Measurements from ENCODE around the gene RGS2.

The RGS2 gene

DNA sequence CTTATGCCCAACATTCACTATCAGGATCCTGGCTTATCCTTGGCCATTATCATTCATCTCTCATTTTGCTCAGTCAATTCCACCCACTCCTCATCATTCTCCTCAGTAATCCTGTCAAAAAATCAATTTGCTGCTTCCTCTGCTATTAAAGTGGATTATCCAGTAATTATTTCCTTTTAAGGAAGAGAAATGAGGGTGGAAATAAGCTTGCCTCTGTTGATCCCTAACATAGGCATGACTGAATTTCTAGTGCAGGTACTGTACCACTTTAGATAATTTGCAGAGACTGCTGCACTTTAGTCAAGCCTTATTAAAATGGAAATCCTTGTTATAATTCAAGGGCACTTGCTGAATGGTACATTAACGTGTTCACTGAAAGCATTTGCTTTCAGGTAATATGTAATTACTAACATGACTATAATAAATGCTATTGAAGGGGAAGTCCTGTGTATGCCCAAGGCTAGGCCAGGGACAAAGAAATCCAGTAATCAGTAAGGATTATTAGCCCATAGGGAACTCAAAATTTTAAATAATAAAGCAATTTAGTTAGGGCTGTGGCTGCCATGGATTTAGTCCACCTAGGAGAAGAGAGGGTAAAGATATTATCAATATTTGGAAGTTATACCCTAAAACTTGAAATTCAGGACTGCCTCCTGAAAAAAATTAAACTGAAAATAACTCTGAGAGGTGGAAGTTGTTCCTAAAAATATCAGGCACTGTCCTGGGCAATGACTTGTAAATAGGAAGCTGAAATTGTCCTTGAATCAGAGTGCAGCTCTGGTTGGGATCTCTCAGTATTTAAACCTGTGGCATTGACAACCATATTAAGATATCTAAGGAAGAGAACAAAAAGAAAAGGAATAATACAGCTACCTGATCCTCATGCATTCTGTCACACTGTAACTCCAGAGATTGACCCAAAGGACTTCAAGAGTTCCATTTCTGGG, 43.4 kb downstream of the RGS2 start:
- DNase-seq (ENCODE audit: extremely low spot score), result no peak
- ChIA-PET CTCF (no interaction called here), POLR2A (no interaction called here)
- TF ChIP-seq FOXM1 (IDR thresholded peaks at IDR 0.05; ENCODE audit: borderline replicate concordance) (no peak), FOXK2 (IDR thresholded peaks at IDR 0.05) (no peak)

DNA sequence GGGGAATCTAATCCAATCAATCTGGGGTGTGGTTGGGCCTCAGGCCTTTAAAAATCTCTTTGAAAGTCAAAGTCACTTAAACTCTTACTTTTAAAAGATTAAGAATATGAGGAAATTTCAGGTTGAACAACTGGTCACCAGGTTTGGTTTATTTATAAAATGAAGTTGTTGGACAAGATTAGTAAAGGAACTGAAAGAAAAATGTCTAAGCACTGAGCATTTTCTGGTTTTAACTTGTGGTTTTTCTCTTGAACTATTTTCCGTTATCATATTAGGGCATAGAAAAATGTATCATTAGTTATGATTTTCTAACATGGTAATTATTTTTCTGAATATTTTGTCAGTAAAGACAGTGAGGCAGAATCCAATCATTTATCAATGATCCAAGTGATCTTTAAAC, 49.6 kb downstream of the RGS2 start:
- TF ChIP-seq ELF4 (IDR thresholded peaks at IDR 0.05), result no peak
- TF ChIP-seq NFRKB (IDR thresholded peaks at IDR 0.05), result no peak
- no peak for TF ChIP-seq HDGF (IDR thresholded peaks at IDR 0.05; ENCODE audit: borderline replicate concordance)
- TF ChIP-seq, protein P1, sequence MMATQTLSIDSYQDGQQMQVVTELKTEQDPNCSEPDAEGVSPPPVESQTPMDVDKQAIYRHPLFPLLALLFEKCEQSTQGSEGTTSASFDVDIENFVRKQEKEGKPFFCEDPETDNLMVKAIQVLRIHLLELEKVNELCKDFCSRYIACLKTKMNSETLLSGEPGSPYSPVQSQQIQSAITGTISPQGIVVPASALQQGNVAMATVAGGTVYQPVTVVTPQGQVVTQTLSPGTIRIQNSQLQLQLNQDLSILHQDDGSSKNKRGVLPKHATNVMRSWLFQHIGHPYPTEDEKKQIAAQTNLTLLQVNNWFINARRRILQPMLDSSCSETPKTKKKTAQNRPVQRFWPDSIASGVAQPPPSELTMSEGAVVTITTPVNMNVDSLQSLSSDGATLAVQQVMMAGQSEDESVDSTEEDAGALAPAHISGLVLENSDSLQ (IDR thresholded peaks at IDR 0.05), result no peak
- TF ChIP-seq TARDBP (IDR thresholded peaks at IDR 0.05), result no peak
- TF ChIP-seq BHLHE40 (IDR thresholded peaks at IDR 0.05; ENCODE audit: borderline replicate concordance), result no peak
- no peak for TF ChIP-seq CTBP1 (IDR thresholded peaks at IDR 0.05; ENCODE audit: borderline replicate concordance)
- TF ChIP-seq L3MBTL2 (conservative IDR thresholded peaks at IDR 0.05), result no peak
- no peak for TF ChIP-seq FOXA1 (IDR thresholded peaks at IDR 0.05)
- no peak for TF ChIP-seq LEF1 (IDR thresholded peaks at IDR 0.05; ENCODE audit: borderline replicate concordance)
- TF ChIP-seq SP1 (IDR thresholded peaks at IDR 0.05), result no peak
- no peak for TF ChIP-seq SUZ12 (IDR thresholded peaks at IDR 0.05)
- TF ChIP-seq ZNF384 (IDR thresholded peaks at IDR 0.05), result no peak
- no peak for TF ChIP-seq ARNT (IDR thresholded peaks at IDR 0.05)
- TF ChIP-seq FOXK2 (IDR thresholded peaks at IDR 0.05), result no peak
- TF ChIP-seq FOXM1 (IDR thresholded peaks at IDR 0.05; ENCODE audit: borderline replicate concordance), result no peak
- no peak for DNase-seq (ENCODE audit: extremely low spot score)
- ChIA-PET POLR2A (no interaction called here), CTCF (no interaction called here)

DNA sequence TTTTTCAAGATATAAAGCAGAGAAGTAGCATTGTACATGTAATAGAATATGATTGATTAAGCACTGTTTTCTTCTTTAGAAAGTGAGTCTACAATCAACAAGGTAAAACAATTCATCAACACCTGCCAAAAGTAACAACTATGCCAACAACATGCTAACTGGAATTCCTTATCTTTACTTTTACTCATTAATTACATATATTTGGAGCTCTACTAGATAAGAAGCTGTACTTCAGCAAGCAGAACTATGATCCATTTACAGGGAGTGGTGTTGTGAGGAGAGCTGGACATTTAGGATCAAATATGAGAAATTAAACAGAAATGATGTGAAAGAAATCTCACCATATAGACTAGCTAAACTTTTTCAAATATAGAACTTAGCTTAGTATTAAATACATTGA, 51.0 kb downstream of the RGS2 start:
- ChIA-PET CTCF (no interaction called here), POLR2A (no interaction called here)
- DNase-seq (ENCODE audit: extremely low spot score), result no peak
- TF ChIP-seq, protein P1 (IDR thresholded peaks at IDR 0.05), result no peak
- TF ChIP-seq FOXM1 (IDR thresholded peaks at IDR 0.05; ENCODE audit: borderline replicate concordance) (no peak), FOXK2 (IDR thresholded peaks at IDR 0.05) (no peak), FOXA1 (IDR thresholded peaks at IDR 0.05) (no peak), BHLHE40 (IDR thresholded peaks at IDR 0.05; ENCODE audit: borderline replicate concordance) (no peak), SUZ12 (IDR thresholded peaks at IDR 0.05) (no peak), ARNT (IDR thresholded peaks at IDR 0.05) (no peak), ELF4 (IDR thresholded peaks at IDR 0.05) (no peak), NFRKB (IDR thresholded peaks at IDR 0.05) (no peak), CTBP1 (IDR thresholded peaks at IDR 0.05; ENCODE audit: borderline replicate concordance) (no peak), HDGF (IDR thresholded peaks at IDR 0.05; ENCODE audit: borderline replicate concordance) (no peak)

DNA sequence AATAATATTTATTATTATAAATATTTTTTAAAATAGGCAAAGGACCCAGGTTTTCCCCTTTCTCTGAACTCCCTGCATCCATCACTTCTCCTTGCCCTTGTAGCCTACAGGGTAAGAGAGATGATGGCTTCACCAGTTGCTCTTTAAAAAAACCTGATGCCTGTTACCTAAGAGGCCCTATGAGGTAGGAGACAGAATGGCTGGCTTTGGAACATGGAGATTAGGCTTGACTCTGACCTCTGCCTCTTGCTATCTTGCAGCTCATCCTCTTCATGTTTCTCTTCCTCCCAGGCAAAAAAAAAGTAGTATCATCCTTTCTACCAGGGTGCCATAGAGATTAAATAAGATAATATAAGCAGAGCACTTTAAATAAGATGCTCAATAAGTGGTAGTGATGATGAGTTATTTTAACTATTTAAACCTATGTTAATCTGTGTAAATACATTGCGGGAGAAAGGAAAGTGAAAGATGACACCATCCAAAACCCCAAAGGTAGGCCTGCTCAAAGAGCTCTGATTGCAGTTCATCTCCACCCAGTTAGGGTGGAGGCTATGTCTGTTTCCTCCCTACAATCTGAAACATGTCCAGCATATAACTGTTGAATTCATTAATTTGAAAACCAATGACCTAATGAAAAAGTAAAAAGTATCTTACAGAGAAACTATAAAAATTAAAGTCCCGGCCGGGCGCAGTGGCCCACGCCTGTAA, 51.8 kb downstream of the RGS2 start:
- ChIA-PET POLR2A (no interaction called here), CTCF (no interaction called here)
- TF ChIP-seq ELF4 (IDR thresholded peaks at IDR 0.05), result no peak
- TF ChIP-seq CTBP1 (IDR thresholded peaks at IDR 0.05; ENCODE audit: borderline replicate concordance), result no peak
- TF ChIP-seq SP1 (IDR thresholded peaks at IDR 0.05), result no peak
- no peak for TF ChIP-seq HDGF (IDR thresholded peaks at IDR 0.05; ENCODE audit: borderline replicate concordance)
- no peak for TF ChIP-seq TARDBP (IDR thresholded peaks at IDR 0.05)
- no peak for TF ChIP-seq NFRKB (IDR thresholded peaks at IDR 0.05)
- no peak for TF ChIP-seq BHLHE40 (IDR thresholded peaks at IDR 0.05; ENCODE audit: borderline replicate concordance)
- TF ChIP-seq ZNF384 (IDR thresholded peaks at IDR 0.05), result no peak
- TF ChIP-seq L3MBTL2 (conservative IDR thresholded peaks at IDR 0.05), result no peak
- no peak for TF ChIP-seq LEF1 (IDR thresholded peaks at IDR 0.05; ENCODE audit: borderline replicate concordance)
- TF ChIP-seq ARNT (IDR thresholded peaks at IDR 0.05), result no peak
- no peak for TF ChIP-seq SUZ12 (IDR thresholded peaks at IDR 0.05)
- DNase-seq (ENCODE audit: extremely low spot score), result no peak

DNA sequence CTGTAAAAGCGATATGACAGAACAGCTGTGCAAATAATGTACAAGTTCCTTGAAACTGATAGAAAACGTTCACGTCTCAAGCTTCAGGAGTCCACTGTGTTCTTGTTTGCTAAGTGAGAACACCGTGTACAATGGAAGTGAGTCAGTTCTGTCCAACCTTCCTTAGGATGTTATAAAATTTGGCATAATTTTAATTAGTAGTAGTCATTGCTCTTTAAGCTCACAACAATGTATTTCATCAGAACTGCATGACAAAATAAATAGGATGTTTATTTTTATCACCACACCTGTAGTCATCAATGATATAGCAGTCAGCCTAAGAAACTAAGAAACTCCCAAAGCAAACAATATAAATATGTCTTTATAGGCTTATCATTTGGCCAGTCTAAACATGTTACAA, 53.0 kb downstream of the RGS2 start:
- no peak for DNase-seq (ENCODE audit: extremely low spot score)
- TF ChIP-seq ELF4 (IDR thresholded peaks at IDR 0.05), result no peak
- no peak for TF ChIP-seq LEF1 (IDR thresholded peaks at IDR 0.05; ENCODE audit: borderline replicate concordance)
- TF ChIP-seq SP1 (IDR thresholded peaks at IDR 0.05), result no peak
- no peak for TF ChIP-seq FOXA1 (IDR thresholded peaks at IDR 0.05)
- TF ChIP-seq TARDBP (IDR thresholded peaks at IDR 0.05), result no peak
- no peak for TF ChIP-seq FOXK2 (IDR thresholded peaks at IDR 0.05)
- no peak for TF ChIP-seq ARNT (IDR thresholded peaks at IDR 0.05)
- TF ChIP-seq, protein P1 (IDR thresholded peaks at IDR 0.05), result no peak
- TF ChIP-seq ZNF384 (IDR thresholded peaks at IDR 0.05), result no peak
- POLR2A ChIA-PET, result no interaction called here
- CTCF ChIA-PET, result no interaction called here
